Hepatocyte (in vitro differentiated cells): ENCODE data around the gene DPP10. TPM values are rescaled to one million over a fixed set of nuclear protein-coding genes. Genes with fewer than 3 reads are reported as not detected.

Experiments used
- DNase-seq: peaks from one replicate; pipeline ENCODE4 v3.0.0-alpha.2; 2016; ENCODE audit warnings: low spot score
- H2AFZ ChIP-seq: fragments of 200-600 bp; sonication (generic); 2 replicates; pipeline ENCODE4 v1.6.0; 2016; ENCODE audit warnings: antibody characterized with exemption, mild to moderate bottlenecking
- H3K27ac ChIP-seq: fragments of 200-600 bp; sonication (generic); 2 replicates; pipeline ENCODE4 v1.5.1; 2016; ENCODE audit warnings: mild to moderate bottlenecking
- H3K27me3 ChIP-seq: fragments of 200-600 bp; sonication (generic); 2 replicates; pipeline ENCODE4 v1.6.1; 2016
- H3K36me3 ChIP-seq: fragments of 200-600 bp; sonication (generic); replicated peaks from 2 replicates; pipeline ENCODE4 v1.5.1; 2016; ENCODE audit warnings: low read depth; ENCODE audit not compliant: insufficient read depth
- H3K4me1 ChIP-seq: fragments of 200-600 bp; sonication (generic); 2 replicates; pipeline ENCODE4 v1.5.1; 2016; ENCODE audit warnings: mild to moderate bottlenecking, moderate library complexity; ENCODE audit not compliant: insufficient read depth
- H3K4me2 ChIP-seq: fragments of 200-600 bp; sonication (generic); 2 replicates; pipeline ENCODE4 v1.6.0; 2016
- H3K4me3 ChIP-seq: fragments of 200-600 bp; sonication (generic); 2 replicates; pipeline ENCODE4 v1.5.1; 2016; ENCODE audit warnings: mild to moderate bottlenecking
- H3K79me2 ChIP-seq: fragments of 200-600 bp; sonication (generic); 2 replicates; pipeline ENCODE4 v1.6.0; 2017; ENCODE audit warnings: mild to moderate bottlenecking
- H3K9me2 ChIP-seq: fragments of 200-600 bp; sonication (generic); replicated peaks from 2 replicates; pipeline ENCODE4 v1.6.0; 2017; ENCODE audit warnings: mild to moderate bottlenecking; ENCODE audit not compliant: insufficient read depth
- H3K9me3 ChIP-seq: fragments of 200-600 bp; sonication (generic); 2 replicates; pipeline ENCODE4 v1.5.1; 2016; ENCODE audit warnings: low read depth, mild to moderate bottlenecking
- H4K20me1 ChIP-seq: fragments of 200-600 bp; sonication (generic); 2 replicates; pipeline ENCODE4 v1.6.0; 2016; ENCODE audit warnings: mild to moderate bottlenecking; ENCODE audit not compliant: insufficient read depth, poor library complexity, severe bottlenecking
- CTCF ChIP-seq: fragments of 200-600 bp; sonication (generic); IDR thresholded peaks from 2 replicates; pipeline ENCODE4 v1.5.1; 2016; ENCODE audit warnings: antibody characterized with exemption, mild to moderate bottlenecking; ENCODE audit not compliant: poor library complexity
- EZH2 ChIP-seq: fragments of 200-600 bp; sonication (generic); IDR thresholded peaks from 2 replicates; pipeline ENCODE4 v1.6.1; 2016; ENCODE audit warnings: antibody characterized with exemption, mild to moderate bottlenecking, borderline replicate concordance
- EZH2phosphoT487 ChIP-seq: fragments of 200-600 bp; sonication (generic); IDR thresholded peaks from one replicate; pipeline ENCODE4 v1.6.1; 2018; ENCODE audit warnings: antibody characterized with exemption, mild to moderate bottlenecking, low read depth, moderate library complexity; ENCODE audit not compliant: unreplicated experiment, severe bottlenecking
- WGBS: methylation state at CpG from one replicate; pipeline ENCODE4 v1.1.6; 2016; ENCODE audit warnings: low lambda C conversion rate; ENCODE audit errors: missing lambda C conversion rate; 5-methylcytosine and 5-hydroxymethylcytosine counted together
- polyA plus RNA-seq: library from polyadenylated mRNA; unstranded; fragments of >200 nt; fragmentation: Nextera tagmentation; extraction: Ambion mirVana; gene quantifications from 2 replicates; pipeline ENCODE4 v1.2.1, GENCODE V29; 2016
- total RNA-seq: library from RNA; depleted of rRNA; stranded (reverse); fragments of >200 nt; gene quantifications from 2 replicates; pipeline ENCODE4 v1.2.3, GENCODE V29; 2014

The DPP10 gene
- total and polyA plus RNA-seq, 2 experiments from 2014 or later = 5.0 to 15.7 TPM

- Histone ChIP-seq H2AFZ (no peak overlapping the region), H3K27me3 (no peaks in the 10 kb centered on the region), H3K36me3 (no peaks in the 10 kb centered on the region), H3K9me2 (no peaks in the 10 kb centered on the region), H3K27ac (no peak overlapping the region), H4K20me1 (no peaks in the 10 kb centered on the region), H3K4me3 (no peak overlapping the region), H3K79me2 (no peaks in the 10 kb centered on the region), H3K4me2 (no peak overlapping the region), H3K9me3 (no peaks in the 10 kb centered on the region), H3K4me1 (no peaks in the 10 kb centered on the region)
- DNase-seq = no peak
- 89% methylated on average over 4 of the region's 4 CpGs for WGBS
- no peak for TF ChIP-seq CTCF
- no peak for TF ChIP-seq EZH2
- TF ChIP-seq EZH2phosphoT487 = no peak
These were observed 1099.4 kb downstream of the DPP10 start for GRCh38 chr2:115541814-115542213.

GRCh38 chr2:115542331-115542730, 1099.9 kb downstream of the DPP10 start:
- Histone ChIP-seq H2AFZ (no peak overlapping the region), H3K4me1 (no peaks in the 10 kb centered on the region), H3K27me3 (no peaks in the 10 kb centered on the region), H3K9me2 (no peaks in the 10 kb centered on the region), H3K27ac (no peak overlapping the region), H3K79me2 (no peaks in the 10 kb centered on the region), H3K9me3 (no peaks in the 10 kb centered on the region), H4K20me1 (no peaks in the 10 kb centered on the region), H3K4me2 (no peak overlapping the region), H3K4me3 (no peak overlapping the region), H3K36me3 (no peaks in the 10 kb centered on the region)
- DNase-seq = no peak
- 74% methylated on average over 1 of the region's 1 CpG for WGBS
- no peak for TF ChIP-seq CTCF
- TF ChIP-seq EZH2 = no peak
- no peak for TF ChIP-seq EZH2phosphoT487

- no peak overlapping the region for H2AFZ ChIP-seq
- 81% methylated on average over 5 of the region's 5 CpGs for WGBS
- no peak overlapping the region for H3K4me3 ChIP-seq
- no peaks in the 10 kb centered on the region for H3K27me3 ChIP-seq
- no peaks in the 10 kb centered on the region for H3K79me2 ChIP-seq
- H3K4me1 ChIP-seq = no peaks in the 10 kb centered on the region
- no peaks in the 10 kb centered on the region for H3K36me3 ChIP-seq
- TF ChIP-seq EZH2 = no peak
- no peak for TF ChIP-seq CTCF
- TF ChIP-seq EZH2phosphoT487 = no peak
- DNase-seq = no peak
- H4K20me1 ChIP-seq = no peaks in the 10 kb centered on the region
- H3K9me3 ChIP-seq = no peaks in the 10 kb centered on the region
- no peaks in the 10 kb centered on the region for H3K9me2 ChIP-seq
- H3K4me2 ChIP-seq = no peak overlapping the region
- H3K27ac ChIP-seq = no peak overlapping the region
These were observed 1100.6 kb downstream of the DPP10 start for GRCh38 chr2:115543024-115543423.

- no peak for DNase-seq
- H3K36me3 ChIP-seq = no peaks in the 10 kb centered on the region
- H4K20me1 ChIP-seq = no peaks in the 10 kb centered on the region
- H3K27me3 ChIP-seq = no peaks in the 10 kb centered on the region
- TF ChIP-seq CTCF = no peak
- TF ChIP-seq EZH2 = no peak
- TF ChIP-seq EZH2phosphoT487 = no peak
- no peaks in the 10 kb centered on the region for H3K9me2 ChIP-seq
- H3K79me2 ChIP-seq = no peaks in the 10 kb centered on the region
- H3K4me2 ChIP-seq = no peak overlapping the region
- H3K4me1 ChIP-seq = no peaks in the 10 kb centered on the region
- WGBS = 92% methylated on average over 4 of the region's 4 CpGs
- H2AFZ ChIP-seq = no peak overlapping the region
- no peak overlapping the region for H3K4me3 ChIP-seq
- H3K27ac ChIP-seq = no peak overlapping the region
- no peaks in the 10 kb centered on the region for H3K9me3 ChIP-seq
These were observed 1101.0 kb downstream of the DPP10 start for GRCh38 chr2:115543461-115543860.
